ENCODE results near the gene TKFC. TPM values are rescaled to one million over a fixed set of nuclear protein-coding genes. Genes with fewer than 3 reads are reported as not detected.

TKFC gene
- total and polyA plus RNA-seq, 9 of the 15 experiments (the other 6 are each of a cell fraction or from before 2014, with no cell fraction given) = 2.0 to 61.7 (median 28.5) TPM

- TF ChIP-seq ZBTB33 (CRISPR knock-in tag; IDR thresholded peaks at IDR 0.05) (no peak), ZNF282 (CRISPR knock-in tag; IDR thresholded peaks at IDR 0.05) (no peak), MECOM (CRISPR knock-in tag; IDR thresholded peaks at IDR 0.05) (0 out of 2 replicates have a peak, but pooled peaks have one; percentile 15), EP300 (IDR thresholded peaks at IDR 0.05; ENCODE audit: low read length) (peak; percentile 65), ZBTB12 (CRISPR knock-in tag; IDR thresholded peaks at IDR 0.05) (no peak), E2F6 (IDR thresholded peaks at IDR 0.05; ENCODE audit: borderline replicate concordance in 1 of 2, extremely low read depth in 1 of 2, insufficient read depth in 1 of 2, insufficient read length in 1 of 2, low read depth in 1 of 2, low read length in 1 of 2, poor library complexity in 1 of 2, severe bottlenecking in 1 of 2) (peak in 1 of 2 experiments; percentile 9), CBFA2T3 (IDR thresholded peaks at IDR 0.05) (no peak), GABPB1 (CRISPR knock-in tag; IDR thresholded peaks at IDR 0.05) (no peak), ZBTB11 (CRISPR knock-in tag; IDR thresholded peaks at IDR 0.05) (0 out of 6 replicates have a peak, but pooled peaks of 1 of the 3 experiments have one; percentile 45), ZNF592 (IDR thresholded peaks at IDR 0.05) (peak; percentile 68), ZFPM2 (CRISPR knock-in tag; IDR thresholded peaks at IDR 0.05) (no peak), GATA2 (CRISPR knock-in tag; IDR thresholded peaks at IDR 0.05) (peak; percentile 81), PHF20 (IDR thresholded peaks at IDR 0.05; ENCODE audit: partially characterized antibody) (no peak)
These were observed 20.4 kb downstream of the TKFC start (continued) for GRCh38 chr11:61353131-61354067.

Measured in K562 (cell line).